ENCODE results near the gene RPL5.
"Not testable (repeated sequence)": the region's sequence is repeated elsewhere in the genome, so short reads cannot be mapped to it uniquely, and the experiment has no call there.

Gene RPL5

GRCh38 chr1:92831762-92832536 lies at the start of gene RPL5:
Gene RPL5, plus strand, starts transcription at chr1:92832040. Its CDS starts 75 bp downstream, at chr1:92832115.
- DNase-seq, result peak; percentile 97

GRCh38 chr1:92783550-92783949 lies 48.3 kb upstream of the RPL5 start:
- not testable (repeated sequence) for DNase-seq

- no peak for DNase-seq
These were observed 47.7 kb upstream of the RPL5 start for GRCh38 chr1:92784021-92784638.

GRCh38 chr1:92784639-92785500 lies 47.0 kb upstream of the RPL5 start, which contains the start of gene EVI5:
Gene EVI5, minus strand, starts transcription at chr1:92785108. Its CDS starts 48,562 bp downstream, at chr1:92736546.
- peak; percentile 94 for DNase-seq

- no peak for DNase-seq
These were observed 45.5 kb upstream of the RPL5 start for GRCh38 chr1:92786111-92786901.

- no peak for DNase-seq
These were observed 41.8 kb upstream of the RPL5 start for GRCh38 chr1:92790081-92790480.

- DNase-seq, result no peak
These were observed 41.0 kb upstream of the RPL5 start for GRCh38 chr1:92790867-92791266.

GRCh38 chr1:92791487-92792066 lies 40.3 kb upstream of the RPL5 start:
- no peak for DNase-seq

- DNase-seq, result no peak
These were observed 39.5 kb upstream of the RPL5 start for GRCh38 chr1:92792340-92792782.

- DNase-seq, result peak; percentile 46
These were observed 36.7 kb upstream of the RPL5 start for GRCh38 chr1:92795166-92795565.

- no peak for DNase-seq
These were observed 34.5 kb upstream of the RPL5 start for GRCh38 chr1:92797297-92797696.

GRCh38 chr1:92797961-92798360 lies 33.9 kb upstream of the RPL5 start:
- no peak for DNase-seq

GRCh38 chr1:92803140-92803887 lies 28.5 kb upstream of the RPL5 start:
- DNase-seq, result no peak

GRCh38 chr1:92804721-92805201 lies 27.1 kb upstream of the RPL5 start:
- DNase-seq, result peak; percentile 84

- no peak for DNase-seq
These were observed 26.6 kb upstream of the RPL5 start for GRCh38 chr1:92805216-92805615.

- no peak for DNase-seq
These were observed 23.5 kb upstream of the RPL5 start for GRCh38 chr1:92808381-92808780.

- DNase-seq, result no peak
These were observed 15.1 kb upstream of the RPL5 start for GRCh38 chr1:92816732-92817131.

- no peak for DNase-seq
These were observed 14.6 kb upstream of the RPL5 start for GRCh38 chr1:92817137-92817697.

GRCh38 chr1:92817986-92818764 lies 13.7 kb upstream of the RPL5 start:
- no peak for DNase-seq

- no peak for DNase-seq
These were observed 11.8 kb upstream of the RPL5 start for GRCh38 chr1:92820024-92820423.

Measured in amniotic stem cell (primary cell).